GM20000 (cell line): Measurements from ENCODE around the gene GP1BB.

Experiments used
- DNase-seq: peaks from one replicate; pipeline ENCODE4 v3.0.0; 2012; ENCODE audit warnings: low spot score
- CTCF ChIP-seq: IDR thresholded peaks from 2 replicates; pipeline ENCODE4 v1.5.1; 2012; ENCODE audit warnings: mild to moderate bottlenecking, control low read depth; ENCODE audit errors: extremely low read depth, missing control alignments

The GP1BB gene

DNA sequence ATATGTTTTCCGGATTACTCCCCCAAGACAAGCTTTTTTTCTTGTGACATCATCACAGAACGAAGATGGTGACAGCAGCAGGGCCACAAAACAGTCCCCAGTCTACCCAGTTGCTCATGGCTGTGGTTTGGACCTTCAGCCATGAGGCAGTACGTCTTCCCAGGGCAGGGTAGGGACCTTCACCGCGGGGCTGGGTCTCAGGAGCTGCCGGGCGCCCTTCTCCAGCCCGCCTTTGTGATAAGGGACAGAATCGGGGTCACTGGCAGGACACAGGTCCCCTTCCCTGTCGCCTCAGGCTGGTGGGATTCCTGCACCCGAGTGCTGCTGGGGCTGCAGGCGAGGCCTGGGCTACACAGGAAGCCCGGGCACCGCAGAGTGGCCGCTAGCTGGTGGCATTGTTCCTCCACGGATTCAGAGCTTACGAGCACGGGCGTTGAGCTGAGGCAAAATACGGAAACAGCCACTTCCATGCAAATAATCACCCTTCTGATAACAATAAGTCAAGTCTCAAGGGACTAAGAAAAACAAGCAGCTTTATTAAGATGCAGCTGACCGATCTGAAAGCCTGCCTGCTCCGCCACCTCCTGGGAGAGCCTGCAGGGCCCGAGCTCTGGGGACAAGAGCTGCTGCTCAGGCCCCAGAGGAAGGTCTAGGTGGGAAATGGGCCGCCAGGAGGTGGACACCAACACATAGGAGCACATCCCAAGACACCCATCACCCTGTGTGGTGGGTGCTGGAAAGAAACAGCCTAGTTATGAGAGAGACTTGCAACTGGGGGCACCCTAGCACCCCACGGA, 49.5 kb downstream of the GP1BB start:
- peak; percentile 64 for DNase-seq

GRCh38 chr22:19773470-19774040, 50.2 kb downstream of the GP1BB start:
- no peak for TF ChIP-seq CTCF
- DNase-seq, result no peak

More for the DNA sequence above, 49.5 kb downstream of the GP1BB start:
- TF ChIP-seq CTCF, result no peak
